GM19238 (cell line): ENCODE results near the gene YIPF6.
"Not testable (repeated sequence)": the region's sequence is repeated elsewhere in the genome, so short reads cannot be mapped to it uniquely, and the experiment has no call there.

Experiments used
- DNase-seq: peaks from one replicate; pipeline ENCODE4 v3.0.0; 2011; ENCODE audit warnings: low spot score; ENCODE audit not compliant: insufficient read length

YIPF6 gene

DNA sequence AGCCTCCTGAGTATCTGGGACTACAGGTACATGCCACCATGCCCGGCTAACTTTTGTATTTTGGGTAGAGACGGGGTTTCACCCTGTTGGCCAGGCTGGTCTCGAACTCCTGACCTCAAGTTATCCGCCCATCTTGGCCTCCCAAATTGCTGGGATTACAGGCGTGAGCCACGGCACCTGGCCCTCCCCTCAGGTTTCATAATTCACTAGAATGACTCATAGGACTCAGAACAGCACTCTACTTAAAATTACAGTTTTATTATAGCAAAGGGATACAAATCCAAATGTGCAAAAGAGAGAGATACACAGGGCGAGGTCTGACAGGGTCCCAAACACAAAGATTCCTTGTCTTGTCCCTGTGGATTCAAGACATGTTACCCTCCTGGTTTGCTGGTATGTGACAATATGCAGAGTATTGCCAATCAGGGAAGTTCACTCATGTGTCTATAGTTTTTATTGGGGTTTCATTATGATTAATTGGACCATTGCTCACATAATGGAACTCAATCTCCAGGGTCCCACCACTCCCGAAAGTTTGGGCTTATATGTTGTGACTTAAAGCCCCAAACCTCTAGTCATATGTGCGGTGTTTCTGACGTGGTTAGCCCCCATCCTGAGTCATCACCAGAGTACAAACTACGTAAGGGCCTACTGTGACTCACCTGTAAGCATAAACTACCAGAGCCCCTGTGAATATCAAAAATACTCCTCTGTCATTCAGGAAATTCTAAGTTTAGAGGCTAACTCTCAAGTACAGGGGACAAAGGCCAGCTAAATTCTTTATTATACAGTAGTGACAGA is 5.2 kb downstream of the YIPF6 start:
- DNase-seq, result no peak

- DNase-seq, result no peak
These were observed 7.8 kb downstream of the YIPF6 start for GRCh38 chrX:68506649-68507048.

DNA sequence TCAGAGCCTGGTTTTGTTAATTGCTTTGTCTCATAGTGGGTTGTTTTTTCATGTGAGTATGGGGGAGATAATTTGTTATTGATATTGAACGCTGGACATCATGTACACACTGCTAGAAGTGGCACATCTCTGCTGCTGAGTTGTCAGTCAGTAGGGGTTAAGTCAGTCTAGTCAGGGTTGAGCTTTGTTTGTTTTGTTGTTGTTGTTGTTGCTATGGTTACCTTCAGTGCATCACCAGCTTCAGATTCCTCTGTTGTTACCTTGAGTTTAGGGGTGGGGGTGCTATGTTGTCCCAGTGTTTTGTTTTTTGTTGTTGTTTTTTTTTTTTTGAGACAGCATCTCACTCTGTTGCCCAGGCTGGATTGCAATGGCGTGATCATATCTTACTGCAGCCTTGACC is 9.9 kb downstream of the YIPF6 start:
- DNase-seq, result no peak

GRCh38 chrX:68511255-68511654 is 12.4 kb downstream of the YIPF6 start:
- DNase-seq, result peak; percentile 8

GRCh38 chrX:68524680-68525079 is 25.8 kb downstream of the YIPF6 start:
- not testable (repeated sequence) for DNase-seq

GRCh38 chrX:68532831-68533533 is 34.1 kb downstream of the YIPF6 start:
- no peak for DNase-seq

- DNase-seq, result no peak
These were observed 34.8 kb downstream of the YIPF6 start for GRCh38 chrX:68533656-68534055.

GRCh38 chrX:68534691-68535090 is 35.8 kb downstream of the YIPF6 start:
- DNase-seq, result no peak

DNA sequence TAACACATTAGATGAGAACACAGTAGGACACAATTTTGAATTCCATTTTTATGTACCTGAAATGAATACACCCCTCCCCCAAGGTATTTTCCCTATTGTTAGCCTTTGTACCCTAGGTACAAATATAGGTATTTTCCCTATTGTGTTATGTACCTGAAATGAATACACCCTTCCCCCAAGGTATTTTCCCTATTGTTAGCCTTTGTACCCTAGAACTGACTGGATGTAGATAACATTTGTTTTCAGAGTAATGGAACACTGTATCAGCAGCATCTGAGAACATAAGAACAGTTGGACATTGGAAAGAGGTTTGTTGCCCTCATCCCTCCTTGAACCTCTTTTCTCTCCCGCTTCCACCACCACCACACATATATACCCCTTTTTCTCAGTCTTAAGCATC is 37.6 kb downstream of the YIPF6 start:
- DNase-seq, result no peak

GRCh38 chrX:68536884-68537283 is 38.0 kb downstream of the YIPF6 start:
- DNase-seq, result no peak

- no peak for DNase-seq
These were observed 51.3 kb downstream of the YIPF6 start for GRCh38 chrX:68550193-68550592.

DNA sequence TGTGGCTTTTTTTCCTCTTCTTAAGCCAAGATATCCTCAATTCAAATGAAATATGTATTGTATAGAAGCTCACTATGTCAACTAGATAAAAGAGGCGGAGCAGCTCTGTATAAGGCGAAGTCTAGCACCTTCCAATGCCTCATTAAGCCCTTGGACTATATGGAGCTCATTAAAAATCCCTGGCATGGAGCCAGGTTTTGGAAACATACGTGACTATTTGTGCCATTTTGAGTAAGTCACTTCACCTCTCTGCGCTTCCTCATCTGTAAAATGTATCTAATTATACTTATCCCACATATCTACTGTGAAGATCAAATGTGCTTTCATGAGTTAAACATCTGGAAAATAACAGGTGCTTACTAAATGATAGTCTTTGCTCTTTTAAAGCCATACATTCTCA is 57.2 kb downstream of the YIPF6 start:
- no peak for DNase-seq

- not testable (repeated sequence) for DNase-seq
These were observed 58.3 kb downstream of the YIPF6 start for GRCh38 chrX:68557126-68557525.

GRCh38 chrX:68559905-68560304 is 61.1 kb downstream of the YIPF6 start:
- DNase-seq, result not testable (repeated sequence)

- DNase-seq, result no peak
These were observed 69.3 kb downstream of the YIPF6 start for GRCh38 chrX:68568136-68568535.

- DNase-seq, result no peak
These were observed 71.7 kb downstream of the YIPF6 start for GRCh38 chrX:68570598-68570997.

- DNase-seq, result no peak
These were observed 72.4 kb downstream of the YIPF6 start for GRCh38 chrX:68571292-68571609.

DNA sequence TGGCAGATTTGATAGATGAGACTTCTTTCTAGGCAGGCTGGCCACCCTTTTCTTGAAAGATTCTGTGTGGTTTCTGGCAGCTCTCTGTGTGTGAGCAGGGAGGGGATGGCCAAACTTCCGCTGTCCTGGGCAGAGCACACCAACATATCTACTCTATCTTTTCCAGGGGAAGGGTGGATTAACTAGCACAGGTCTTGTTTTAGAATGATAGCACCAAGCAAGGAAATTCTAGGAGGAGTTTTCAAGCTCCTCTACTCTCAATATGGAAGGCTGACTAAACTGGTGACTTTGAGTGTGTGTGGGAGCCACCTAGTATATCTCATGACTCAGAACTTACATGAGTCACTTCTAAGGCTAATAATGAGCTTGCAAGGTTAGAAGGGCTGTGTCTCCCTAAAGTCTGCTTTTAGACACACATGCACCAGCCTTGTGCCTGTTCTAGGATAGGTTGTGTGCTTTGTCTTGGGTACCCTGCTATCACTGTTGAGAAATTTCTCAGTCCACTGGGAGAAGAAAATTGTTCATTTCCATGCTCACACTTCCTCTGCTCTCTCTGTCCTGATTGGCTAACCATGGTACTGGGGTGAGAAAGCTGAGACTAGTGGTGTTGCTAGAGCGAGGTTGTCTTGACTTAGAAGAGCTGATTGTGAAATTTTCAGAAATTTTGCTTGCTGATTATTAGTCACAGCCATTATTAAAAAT is 72.9 kb downstream of the YIPF6 start:
- DNase-seq, result no peak

DNA sequence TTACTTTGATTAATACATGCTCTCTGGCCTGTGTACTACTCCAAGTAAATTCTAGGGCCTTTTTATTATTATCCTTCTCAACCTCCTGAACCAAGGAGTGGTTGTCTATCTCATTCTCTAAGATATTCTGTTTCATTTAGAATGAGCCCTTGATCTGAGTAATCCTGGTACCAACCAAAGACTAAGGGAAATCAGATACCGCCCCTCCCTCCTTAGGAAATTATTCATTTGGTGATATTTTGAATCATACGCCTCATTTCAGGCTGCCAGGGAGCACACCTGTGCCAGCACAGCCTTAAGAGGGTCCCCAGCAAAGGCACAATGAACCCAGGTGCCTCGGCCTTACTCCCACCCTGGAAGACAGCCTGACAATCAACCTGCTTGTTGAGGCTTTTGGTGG is 75.4 kb downstream of the YIPF6 start:
- DNase-seq, result no peak

DNA sequence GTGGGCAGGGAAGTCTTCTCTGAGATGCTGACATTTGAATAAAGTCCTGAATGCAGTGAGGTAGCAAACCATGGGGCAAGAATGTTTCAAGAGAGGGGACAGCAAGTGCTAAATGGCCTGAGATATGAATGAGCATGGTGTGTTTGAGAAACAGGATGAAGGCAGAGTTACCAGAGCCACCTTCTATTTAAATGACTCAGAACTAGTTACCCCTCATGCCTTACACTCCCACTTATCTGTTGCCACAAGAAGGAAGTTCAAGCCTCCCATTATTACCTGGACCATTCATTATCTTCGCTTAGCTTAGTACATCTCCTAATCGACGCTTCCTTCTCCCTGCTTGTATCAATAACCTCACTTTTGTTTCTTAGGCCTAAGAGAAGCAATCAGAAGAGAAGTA is 81.0 kb downstream of the YIPF6 start:
- no peak for DNase-seq

GRCh38 chrX:68584221-68584620 is 85.4 kb downstream of the YIPF6 start:
- DNase-seq, result no peak
